NCI-H187 treated with DMSO at 0.1 percent for 48 hours (cell line): Measurements from ENCODE around the gene CDC42SE1.
"Not testable (repeated sequence)": the region's sequence is repeated elsewhere in the genome, so short reads cannot be mapped to it uniquely, and the experiment has no call there.

Experiments
- DNase-seq: peaks from one replicate; lab custom pipeline; 2025; lab: John Stamatoyannopoulos, UW

Gene CDC42SE1, protein sequence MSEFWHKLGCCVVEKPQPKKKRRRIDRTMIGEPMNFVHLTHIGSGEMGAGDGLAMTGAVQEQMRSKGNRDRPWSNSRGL

DNA sequence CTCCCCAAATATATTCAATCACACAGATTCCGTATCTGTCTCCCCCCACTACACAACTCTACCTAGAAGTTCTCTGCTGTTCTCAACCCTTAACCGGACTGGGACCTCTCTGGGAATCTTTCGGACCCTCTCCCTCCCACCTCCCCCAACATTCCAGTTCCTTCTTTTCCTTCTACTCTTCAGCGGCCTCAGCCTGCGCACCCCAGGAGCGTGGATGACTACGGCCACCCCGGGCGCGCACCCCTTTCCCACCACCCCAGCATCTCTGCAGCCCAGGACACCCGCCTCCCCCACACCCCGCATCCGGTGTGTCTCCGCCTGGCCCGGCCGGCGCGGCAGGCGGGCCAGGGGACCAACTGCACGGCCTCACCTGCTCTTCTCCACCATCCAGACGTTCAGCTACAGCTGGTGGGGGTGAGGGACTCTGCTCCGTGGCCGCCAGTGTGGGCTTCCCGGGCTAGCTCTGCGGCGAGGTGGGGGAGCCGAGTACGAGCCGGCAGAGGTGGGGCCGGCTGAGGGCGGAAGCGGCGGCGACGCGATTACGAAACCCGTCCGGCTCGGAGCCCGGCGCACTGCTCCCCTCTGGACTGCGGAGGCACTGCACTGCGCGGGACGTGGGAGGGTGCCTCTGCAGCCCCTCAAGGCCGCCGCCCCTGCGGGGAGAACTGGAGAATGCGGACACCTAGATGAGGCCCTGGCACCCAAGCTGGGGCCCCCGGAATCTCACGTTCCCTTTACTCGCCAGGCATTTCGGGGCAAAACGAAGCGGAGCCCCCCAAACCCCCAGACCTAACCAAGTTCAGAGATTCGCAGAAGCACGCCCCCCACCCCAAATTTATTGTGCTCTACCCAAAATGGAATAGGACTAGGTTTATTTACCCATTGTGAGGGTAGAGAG is at the start of gene CDC42SE1:
Gene CDC42SE1 (minus strand): TSS at position 514 of the 898 bp plus-strand sequence. CDS start 3,892 bp downstream, outside the sequence.
- peak; percentile 67 for DNase-seq

DNA sequence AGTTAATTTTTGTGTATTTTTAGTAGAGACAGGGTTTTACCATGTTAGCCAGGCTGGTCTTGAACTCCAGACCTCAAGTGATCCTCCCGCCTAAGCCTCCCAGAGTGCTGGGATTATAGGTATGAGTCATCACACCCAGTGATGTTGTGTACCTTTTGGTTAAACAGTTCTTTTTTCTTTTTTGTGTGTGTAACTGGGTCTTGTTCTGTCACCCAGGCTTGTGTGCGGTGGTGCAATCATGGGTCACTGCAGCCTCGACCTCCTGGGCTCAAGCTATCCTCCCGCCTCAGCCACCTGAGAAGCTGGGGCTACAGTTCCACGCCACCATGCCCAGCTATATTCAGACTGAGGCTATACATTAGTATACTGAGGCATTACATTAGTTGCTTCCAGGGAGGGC is 48.9 kb upstream of the CDC42SE1 start:
- DNase-seq: no peak

DNA sequence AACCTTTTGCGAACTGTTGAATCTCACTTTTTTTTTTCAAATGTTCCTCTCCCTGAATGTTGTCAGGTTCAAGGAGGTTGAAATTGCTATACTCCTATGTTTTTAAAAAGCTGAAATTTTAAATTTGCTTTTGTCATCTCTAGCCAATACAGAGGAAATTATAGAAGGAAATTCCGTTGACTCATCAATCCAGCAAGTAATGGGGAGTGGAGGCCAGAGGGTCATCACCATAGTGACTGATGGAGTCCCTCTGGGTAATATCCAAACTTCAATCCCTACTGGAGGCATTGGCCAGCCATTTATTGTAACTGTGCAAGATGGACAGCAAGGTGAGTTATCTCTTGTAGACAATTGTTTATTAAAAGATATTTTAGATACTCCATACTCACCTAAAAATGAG is 47.5 kb upstream of the CDC42SE1 start:
- DNase-seq: no peak

DNA sequence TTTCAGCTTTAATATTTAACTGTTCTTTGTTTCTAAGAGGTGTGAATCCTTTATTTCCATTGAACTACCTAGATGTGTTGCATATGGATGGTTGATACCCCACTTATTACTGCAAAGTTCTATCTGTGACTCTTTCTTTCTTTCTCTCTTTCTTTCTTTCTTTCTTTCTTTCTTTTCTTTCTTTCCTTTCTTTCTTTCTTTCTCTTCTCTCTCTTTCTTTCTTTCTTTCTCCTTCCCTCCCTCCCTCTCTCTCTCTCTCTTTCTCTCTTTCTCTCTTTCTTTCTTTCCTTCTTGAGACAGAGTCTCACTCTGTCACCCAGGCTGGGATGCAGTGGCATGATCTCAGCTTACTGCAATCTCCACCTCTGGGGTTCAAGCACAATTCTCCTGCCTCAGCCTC is 45.2 kb upstream of the CDC42SE1 start:
- no peak for DNase-seq

DNA sequence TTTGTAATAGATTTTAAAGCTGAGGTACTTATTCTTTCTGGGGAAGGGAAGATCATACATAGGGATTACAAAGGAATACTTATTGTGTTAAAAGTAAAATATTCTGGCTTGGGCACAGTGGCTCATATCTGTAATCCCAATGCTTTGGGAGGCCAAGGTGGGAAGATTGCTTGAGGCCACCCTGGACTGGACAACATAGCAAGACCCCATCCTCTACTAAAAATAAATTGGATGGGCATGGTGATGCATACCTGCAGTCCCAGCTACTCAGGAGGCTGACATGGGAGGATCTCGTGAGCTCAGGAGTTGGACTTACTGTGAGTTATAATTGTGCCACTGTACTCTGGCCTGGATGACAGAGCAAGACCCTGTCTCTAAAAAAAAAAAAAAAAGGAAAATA is 38.7 kb upstream of the CDC42SE1 start:
- no peak for DNase-seq

DNA sequence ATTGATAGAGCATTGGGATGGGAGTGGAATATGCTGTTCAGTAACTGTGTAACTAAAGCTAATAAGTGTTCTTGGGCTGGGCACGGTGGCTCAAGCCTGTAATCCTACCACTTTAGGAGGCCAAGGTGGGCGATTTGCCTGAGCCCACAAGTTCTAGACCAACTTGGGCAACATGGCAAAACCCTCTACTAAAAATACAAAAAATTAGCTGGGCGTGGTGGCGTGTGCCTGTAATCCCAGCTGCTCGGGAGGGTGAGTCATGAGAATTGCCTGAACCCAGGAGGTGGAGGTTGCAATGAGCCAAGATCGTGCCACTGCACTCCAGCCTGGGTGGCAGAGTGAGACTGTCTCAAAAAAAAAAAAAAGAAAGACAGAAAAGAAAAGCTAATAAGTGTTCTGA is 38.0 kb upstream of the CDC42SE1 start:
- DNase-seq: not testable (repeated sequence)

DNA sequence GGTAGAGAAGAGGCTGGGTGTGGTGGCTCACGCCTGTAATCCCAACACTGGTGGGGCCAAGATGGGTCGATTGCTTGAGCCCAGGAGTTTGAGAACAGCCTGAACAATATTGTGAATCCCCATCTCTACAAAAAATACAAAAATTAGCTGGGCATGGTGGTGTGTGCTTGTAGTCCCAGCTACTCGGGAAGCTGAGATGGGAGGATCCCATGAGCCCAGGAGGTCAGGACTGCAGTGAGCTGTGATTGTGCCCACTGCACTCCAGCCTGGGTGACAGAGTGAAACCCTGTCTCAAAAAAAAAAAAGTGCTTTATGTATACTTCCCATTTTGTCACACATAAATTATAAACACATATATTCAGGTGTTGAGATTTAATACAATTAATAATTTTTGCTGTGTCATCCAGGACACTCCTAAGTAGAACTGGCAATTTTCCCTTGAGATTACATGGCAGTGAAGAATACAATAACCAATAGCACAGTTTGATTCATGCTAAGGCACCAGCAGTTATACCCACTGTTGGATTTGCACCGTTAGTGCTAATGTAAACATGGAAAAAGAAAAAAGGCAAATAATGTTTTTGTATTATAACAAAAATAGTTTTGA is 26.6 kb upstream of the CDC42SE1 start:
- no peak for DNase-seq

DNA sequence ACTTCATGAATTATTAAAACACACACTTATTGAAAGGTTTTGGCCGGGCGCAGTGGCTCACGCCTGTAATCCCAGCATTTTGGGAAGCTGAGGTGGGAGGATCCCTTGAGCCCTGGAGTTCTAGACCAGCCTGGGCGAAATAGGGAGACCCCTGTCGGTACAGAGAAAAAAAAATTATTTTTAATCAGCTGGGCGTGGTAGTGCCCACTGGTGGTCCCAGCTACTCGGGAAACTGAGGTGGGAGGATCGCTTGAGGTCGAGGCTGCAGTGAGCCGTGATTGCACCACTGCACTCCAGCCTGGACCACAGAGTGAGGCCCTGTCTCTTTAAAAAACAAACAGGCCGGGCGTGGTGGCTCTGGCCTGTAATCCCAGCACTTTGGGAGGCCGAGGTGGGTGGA is 12.8 kb upstream of the CDC42SE1 start:
- no peak for DNase-seq

DNA sequence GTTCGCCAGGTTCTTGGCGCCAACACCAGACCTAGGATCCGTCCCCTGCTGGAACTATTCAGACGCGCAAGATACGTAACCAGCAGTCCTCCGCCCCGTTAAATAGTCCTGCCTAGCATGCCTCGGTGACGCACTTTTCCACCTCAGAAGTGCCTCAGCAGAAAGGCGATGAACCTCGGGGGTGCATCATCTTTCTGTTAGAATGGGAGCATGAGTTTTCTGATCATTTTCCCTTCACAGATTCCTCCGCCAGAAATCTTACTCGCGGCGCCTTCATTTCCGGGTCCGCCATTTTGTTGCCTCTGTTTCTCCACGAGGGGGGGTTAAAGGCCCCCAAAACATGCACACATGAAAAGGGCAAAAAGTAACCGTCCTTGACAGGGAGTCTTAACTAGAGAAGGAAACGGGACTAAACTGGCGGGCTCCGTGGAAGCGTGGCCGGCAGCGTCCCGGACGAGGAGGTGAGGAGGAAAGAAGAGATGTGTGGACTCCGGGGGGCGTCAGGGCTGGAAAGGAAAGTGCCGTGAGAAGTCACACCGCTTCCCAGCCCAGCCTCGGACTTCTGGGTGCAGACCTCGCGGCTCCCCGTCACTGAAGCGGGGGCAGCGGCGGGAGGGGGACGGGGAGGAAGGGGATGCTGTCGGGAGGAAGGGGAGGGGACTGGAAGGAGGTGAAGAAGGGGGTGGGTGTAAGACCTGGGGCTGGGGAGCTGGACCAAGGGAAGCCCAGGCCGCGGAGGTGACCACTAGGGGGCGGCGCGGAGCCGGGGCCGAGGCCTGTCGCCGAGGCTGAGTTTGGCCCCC is 11.3 kb upstream of the CDC42SE1 start, which contains the start of gene GABPB2:
Gene GABPB2 (plus strand): TSS at position 288 of the 803 bp plus-strand sequence. CDS start 17,429 bp downstream, outside the sequence.
- peak; percentile 89 for DNase-seq

DNA sequence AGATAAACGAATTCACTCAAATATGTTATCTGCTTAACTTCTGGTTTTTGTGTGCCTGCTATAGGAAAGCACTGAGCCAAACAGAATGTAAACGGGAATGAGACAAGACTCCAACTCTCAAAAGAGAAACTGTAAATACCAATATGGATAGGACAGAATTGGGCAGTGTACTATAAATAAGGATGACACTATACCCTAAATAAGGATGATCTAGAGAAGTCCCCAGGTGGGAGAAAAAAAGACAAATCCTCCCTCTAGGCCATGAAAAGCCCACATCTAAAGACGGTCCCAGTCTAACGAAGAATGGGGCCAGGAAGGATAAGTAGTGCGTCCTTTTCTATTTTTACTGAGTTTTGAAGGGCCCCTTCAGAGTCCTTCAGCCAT is 9.7 kb upstream of the CDC42SE1 start:
- DNase-seq: no peak

DNA sequence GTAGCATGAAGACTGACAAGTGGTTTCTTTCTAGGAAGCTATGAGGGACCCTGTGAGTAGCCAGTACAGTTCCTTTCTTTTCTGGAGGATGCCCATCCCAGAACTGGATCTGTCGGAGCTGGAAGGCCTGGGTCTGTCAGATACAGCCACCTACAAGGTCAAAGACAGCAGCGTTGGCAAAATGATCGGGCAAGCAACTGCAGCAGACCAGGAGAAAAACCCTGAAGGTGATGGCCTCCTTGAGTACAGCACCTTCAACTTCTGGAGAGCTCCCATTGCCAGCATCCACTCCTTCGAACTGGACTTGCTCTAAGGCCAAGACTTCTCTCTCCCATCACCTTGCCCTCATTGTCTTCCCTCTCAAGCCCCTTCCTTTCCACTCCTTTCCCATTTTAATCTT is 7.8 kb upstream of the CDC42SE1 start:
- DNase-seq: no peak

DNA sequence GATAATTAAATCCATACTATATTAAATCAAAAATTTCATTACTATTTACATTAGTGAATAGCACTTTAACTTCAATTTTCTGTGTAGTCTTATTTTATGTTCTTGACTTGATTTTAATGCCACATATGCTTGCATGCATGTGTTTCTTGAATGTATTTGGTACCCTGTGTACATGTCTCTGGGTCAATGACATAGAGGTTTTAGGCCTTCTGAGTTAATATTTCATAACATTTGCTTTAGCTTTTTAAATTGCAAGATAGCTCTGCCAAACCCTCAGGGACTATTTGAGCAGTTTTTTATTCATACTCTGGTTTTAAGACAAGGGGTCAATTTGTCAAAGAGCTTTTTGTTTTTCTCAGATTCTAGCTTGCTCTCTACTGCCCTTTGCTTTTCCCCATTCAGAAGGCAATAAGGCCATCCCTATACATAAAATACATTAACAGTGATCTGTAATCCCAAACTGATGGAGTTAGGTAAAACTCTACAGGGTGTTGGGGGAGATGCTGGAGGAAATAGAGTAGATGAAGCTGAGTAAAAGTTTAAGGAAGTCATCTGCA is 5.7 kb upstream of the CDC42SE1 start:
- DNase-seq: no peak

DNA sequence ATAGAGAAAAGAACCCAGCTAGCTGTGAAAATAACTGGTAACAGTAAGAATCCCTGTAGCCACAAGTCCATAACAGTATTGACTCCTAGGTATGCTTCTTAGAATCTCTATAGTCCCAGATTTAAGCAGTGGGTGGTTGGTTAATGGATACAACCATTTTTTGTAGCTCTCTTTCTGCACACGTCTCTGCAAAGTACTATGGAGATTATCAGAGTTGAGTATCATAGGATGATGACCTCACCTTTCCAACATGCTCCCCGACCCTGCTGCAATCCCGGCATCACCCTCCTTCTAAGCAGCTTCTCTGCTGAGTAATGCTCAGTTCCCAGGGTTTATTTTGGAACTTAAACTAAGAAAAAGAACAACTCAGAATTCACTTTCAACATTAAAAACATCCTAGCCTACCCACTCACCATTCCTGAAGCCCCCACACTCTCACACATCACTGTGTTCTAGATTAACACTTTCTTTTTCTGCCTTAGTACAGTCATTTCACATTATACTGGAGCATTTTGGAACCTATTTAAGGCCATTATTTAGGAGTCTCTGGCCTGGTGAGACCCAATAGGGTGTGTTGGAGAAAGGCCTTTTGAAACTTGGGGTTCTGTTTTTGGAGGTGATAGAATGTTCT is 3.4 kb upstream of the CDC42SE1 start:
- no peak for DNase-seq

DNA sequence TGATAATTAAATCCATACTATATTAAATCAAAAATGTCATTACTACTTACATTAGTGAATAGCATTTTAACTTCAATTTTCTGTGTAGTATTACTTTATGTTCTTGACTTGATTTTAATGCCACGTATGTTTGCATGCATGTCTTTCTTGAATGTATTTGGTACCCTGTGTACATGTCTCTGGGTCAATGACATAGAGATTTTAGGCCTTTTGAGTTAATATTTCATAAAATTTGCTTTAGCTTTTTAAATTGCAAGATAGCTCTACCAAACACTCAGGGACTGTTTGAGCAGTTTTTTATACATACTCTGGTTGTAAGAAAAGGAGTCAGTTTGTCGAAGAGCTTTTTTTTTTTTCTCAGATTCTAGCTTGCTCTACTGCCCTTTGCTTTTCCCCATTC is 2.3 kb upstream of the CDC42SE1 start:
- DNase-seq: no peak

DNA sequence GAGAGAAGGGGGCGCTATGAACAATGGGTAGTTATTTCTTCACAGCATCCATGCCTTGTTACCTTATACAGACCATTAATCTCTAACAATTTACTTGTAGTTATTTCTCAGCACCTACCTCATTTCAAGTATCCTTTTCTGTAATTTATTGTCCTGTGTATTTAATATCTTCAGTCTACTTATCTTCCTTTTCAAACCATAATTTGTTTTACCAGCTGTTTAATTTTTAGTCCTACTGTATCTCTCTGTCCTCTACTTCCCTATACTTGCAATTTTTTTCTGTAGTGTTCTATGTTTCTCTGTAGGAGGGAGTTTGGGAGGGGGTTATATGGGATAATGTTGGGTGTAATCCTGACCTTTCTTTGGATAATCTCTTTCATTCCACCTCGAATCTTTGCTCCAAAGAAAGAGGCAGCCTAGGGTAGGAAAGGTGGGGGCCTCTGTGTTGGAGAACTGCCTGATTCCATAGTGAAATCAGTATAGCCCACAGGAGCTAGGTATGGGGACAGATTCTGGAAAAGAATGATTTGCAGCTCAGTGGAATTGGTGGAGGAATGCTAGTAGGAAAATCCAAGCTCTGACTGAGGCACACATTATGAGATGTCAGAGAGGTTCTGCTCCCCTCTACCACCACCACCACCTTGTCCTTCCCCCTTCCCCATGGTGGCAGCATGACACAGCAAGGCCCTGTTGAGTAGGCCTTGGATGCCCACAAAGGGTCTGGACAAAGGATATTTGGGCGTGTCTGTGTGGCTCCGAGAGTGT is 1.4 kb upstream of the CDC42SE1 start:
- no peak for DNase-seq

DNA sequence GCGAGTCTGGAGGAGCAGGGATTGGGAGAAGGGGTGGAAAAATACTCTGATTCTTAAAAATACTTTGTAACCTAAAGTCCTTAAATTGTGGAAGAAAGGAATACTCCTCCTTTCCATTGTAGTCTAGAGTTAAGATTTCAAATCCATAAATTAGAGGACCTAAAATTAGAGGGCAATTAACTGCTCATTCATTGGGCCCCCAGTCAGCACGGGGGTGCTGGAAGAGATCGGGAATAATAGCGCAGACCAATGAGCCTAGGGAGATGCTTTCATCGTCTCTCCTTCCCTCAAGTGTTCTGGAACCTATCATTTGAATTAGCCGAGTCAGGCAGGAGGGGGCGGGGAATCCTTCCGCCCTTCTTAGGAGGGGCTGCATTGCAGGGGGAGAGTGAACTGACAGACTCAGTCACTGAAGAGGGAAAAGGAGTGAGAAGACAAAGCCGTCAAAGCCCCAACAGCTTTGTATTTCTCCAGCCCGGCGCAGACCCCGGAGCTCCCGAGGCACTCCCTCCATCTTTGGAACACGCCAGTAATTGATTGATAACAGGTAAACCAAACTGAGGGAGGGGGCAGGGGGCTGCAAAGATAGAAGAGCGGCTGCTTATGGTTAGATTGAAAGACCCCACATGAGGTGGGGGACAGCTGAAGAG is 710 bp upstream of the CDC42SE1 start, which contains the start of gene MLLT11:
Gene MLLT11 (plus strand): TSS at position 391 of the 650 bp plus-strand sequence. CDS start 6,828 bp downstream, outside the sequence.
- peak; percentile 82 for DNase-seq

DNA sequence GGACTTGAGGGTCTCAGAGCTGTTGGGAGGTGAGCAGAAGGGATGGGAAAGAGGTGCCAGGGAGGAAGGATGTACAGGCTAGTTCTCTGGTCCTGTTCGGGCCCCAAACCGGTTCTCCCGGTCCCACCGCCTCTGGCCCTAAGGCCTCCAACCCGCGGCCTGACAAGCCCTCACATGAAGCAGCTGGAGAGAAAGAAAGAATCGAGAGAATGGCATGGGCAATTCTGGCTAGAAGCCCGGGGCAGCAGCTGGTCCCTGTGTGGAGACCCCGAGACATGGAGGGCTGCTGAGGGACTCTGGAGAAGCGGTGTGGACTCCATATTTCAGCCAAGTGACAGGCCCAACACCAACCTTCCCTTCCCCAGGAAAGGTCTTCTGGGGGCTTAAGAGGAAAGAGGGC is 730 bp downstream of the CDC42SE1 start:
- DNase-seq: no peak

DNA sequence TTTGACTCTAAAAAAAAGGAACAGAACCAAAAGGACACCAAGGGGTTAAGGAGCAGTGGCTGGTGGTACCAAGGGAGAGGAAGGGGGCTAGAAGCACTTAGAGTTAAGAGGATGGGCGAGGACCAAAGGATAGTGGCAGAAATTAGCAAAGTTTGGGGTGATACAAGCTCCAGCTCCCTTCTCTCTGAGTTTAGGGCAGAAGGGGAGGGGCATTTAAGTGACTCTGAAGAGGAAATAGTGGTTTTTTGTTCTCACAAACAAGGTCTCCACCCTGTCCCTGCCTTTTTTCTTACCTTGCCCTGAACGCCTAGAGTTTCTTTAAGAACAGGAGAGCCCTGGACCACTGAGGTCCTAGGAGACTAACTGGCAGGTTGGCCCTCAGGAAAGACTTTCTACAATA is 3.3 kb downstream of the CDC42SE1 start:
- no peak for DNase-seq

DNA sequence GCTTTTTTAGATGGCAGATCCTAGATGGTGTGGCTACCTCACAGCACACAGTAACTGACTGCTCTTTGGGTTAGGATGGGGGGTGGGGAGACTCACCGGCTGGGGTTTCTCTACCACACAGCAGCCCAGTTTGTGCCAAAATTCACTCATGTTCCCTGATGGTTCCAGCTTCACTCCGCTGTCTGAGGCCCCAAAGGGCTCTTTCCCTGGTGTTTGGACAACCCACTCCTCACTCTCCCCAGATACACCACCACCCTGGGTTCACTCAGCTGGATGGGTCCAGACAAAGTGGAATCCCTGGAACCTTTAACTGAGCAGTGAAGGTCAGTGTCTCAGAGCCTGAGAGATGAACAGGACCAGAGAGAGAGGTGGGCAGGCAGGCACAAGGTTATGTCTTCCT is 3.8 kb downstream of the CDC42SE1 start:
- no peak for DNase-seq

DNA sequence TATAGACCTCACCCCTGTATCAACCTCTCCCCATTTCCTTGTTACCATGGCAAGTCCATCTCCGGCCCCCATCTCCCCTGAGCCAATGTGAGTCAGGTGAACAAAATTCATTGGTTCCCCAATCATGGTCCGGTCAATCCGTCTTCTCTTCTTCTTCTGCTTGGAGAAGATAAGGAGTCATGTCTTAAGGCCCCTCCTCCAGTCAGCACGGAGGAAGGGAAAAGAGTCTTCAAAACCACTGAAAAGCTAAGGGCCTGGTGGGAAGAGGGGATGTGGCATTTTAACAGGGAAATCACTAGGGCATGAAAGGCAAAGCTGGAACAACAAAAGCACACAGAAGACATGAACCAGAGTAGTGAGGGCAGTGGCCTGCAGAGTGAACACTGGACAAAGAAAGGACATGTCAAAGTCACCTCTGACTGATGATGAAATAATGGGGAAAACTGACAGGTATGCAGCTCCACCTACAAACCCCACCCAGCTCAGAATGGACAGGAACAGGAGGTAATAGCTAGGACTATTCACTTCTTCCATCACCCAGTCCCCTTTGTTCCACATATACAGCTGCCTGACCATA is 4.4 kb downstream of the CDC42SE1 start:
- DNase-seq: no peak
